ENCODE results near the gene SFPQ.

DNA sequence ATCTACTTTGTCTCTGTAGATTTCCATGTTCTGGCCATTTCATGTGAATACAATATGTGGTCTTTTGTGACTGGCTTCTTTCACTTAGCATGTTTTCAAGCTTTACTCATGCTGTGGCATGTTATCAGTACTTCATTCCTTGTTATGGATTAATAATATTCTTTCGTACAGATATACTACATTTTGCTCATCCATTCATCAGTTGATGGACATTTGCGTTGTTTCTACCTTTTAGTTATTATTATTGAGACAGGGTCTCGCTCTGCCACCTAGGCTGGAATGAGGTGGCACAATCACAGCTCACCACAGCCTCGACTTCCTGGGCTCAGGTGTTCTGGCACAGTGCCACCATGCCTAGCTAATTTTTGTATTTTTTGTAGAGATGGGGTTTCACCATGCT is 21.4 kb downstream of the SFPQ start:
- no peak for TF ChIP-seq EZH2phosphoT487 (IDR thresholded peaks at IDR 0.05; ENCODE audit: borderline replicate concordance, low read length)
- TF ChIP-seq, protein P1, sequence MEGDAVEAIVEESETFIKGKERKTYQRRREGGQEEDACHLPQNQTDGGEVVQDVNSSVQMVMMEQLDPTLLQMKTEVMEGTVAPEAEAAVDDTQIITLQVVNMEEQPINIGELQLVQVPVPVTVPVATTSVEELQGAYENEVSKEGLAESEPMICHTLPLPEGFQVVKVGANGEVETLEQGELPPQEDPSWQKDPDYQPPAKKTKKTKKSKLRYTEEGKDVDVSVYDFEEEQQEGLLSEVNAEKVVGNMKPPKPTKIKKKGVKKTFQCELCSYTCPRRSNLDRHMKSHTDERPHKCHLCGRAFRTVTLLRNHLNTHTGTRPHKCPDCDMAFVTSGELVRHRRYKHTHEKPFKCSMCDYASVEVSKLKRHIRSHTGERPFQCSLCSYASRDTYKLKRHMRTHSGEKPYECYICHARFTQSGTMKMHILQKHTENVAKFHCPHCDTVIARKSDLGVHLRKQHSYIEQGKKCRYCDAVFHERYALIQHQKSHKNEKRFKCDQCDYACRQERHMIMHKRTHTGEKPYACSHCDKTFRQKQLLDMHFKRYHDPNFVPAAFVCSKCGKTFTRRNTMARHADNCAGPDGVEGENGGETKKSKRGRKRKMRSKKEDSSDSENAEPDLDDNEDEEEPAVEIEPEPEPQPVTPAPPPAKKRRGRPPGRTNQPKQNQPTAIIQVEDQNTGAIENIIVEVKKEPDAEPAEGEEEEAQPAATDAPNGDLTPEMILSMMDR (conservative IDR thresholded peaks at IDR 0.05; ENCODE audit: low read depth, low read length): no peak

Data from PC-3 (cell line).